WTC11 (cell line): ENCODE data around the gene TRAF2. TPM values are rescaled to one million over a fixed set of nuclear protein-coding genes. Genes with fewer than 3 reads are reported as not detected.
A peak's percentile ranks its signal among the peaks of the same experiment; 100 is the strongest.

Experiments
- ATAC-seq: fragments of 200-7000 bp; cut with Tn5 transposase; 2 replicates; pipeline ENCODE4 v1.10.0; 2021; ENCODE audit warnings: mild to moderate bottlenecking, moderate library complexity
- CTCF ChIA-PET: fragments of 300-600 bp; sonication (Branson Sonifier 250); formaldehyde crosslinking; loops from one replicate; lab custom pipeline; 2021; ENCODE audit warnings: antibody characterized with exemption; lab: Charles Lee
- POLR2A ChIA-PET: fragments of 350-600 bp; sonication (Branson Sonifier 250); formaldehyde crosslinking; loops from one replicate; lab custom pipeline; 2021; ENCODE audit warnings: antibody characterized with exemption; lab: Charles Lee
- DNase-seq: peaks from one replicate; pipeline ENCODE4 v3.0.0; 2021; ENCODE audit warnings: low spot score
- H3K27ac Mint-ChIP-seq: 2 replicates; pipeline ENCODE4 v1.8.0; 2021; ENCODE audit warnings: mixed read lengths
- H3K27me3 Mint-ChIP-seq: 2 replicates; pipeline ENCODE4 v1.8.0; 2021; ENCODE audit warnings: low read depth, mild to moderate bottlenecking, moderate library complexity, mixed read lengths
- H3K36me3 Mint-ChIP-seq: 2 replicates; pipeline ENCODE4 v1.8.0; 2021; ENCODE audit warnings: mixed read lengths
- H3K4me1 Mint-ChIP-seq: 2 replicates; pipeline ENCODE4 v1.8.0; 2022; ENCODE audit warnings: mixed read lengths
- H3K4me3 Mint-ChIP-seq: 2 replicates; pipeline ENCODE4 v1.8.0; 2021; ENCODE audit warnings: mild to moderate bottlenecking, moderate library complexity, mixed read lengths
- H3K9me3 Mint-ChIP-seq: 2 replicates; pipeline ENCODE4 v1.8.0; 2021; ENCODE audit warnings: mixed read lengths
- CREB1 ChIP-seq: sonication (generic); formaldehyde crosslinking; IDR thresholded peaks from 2 replicates; pipeline ENCODE4 v1.8.0; 2023; ENCODE audit warnings: mild to moderate bottlenecking, missing genetic modification reagents
- FOXK1 ChIP-seq: sonication (generic); formaldehyde crosslinking; IDR thresholded peaks from 2 replicates; pipeline ENCODE4 v1.8.0; 2022; ENCODE audit warnings: mild to moderate bottlenecking, moderate library complexity, missing genetic modification reagents
- JUN ChIP-seq: sonication (generic); formaldehyde crosslinking; IDR thresholded peaks from 2 replicates; pipeline ENCODE4 v1.8.0; 2023; ENCODE audit warnings: mild to moderate bottlenecking, missing genetic modification reagents
- MXD4 ChIP-seq: fragments of 250-450 bp; sonication (Bioruptor Pico); IDR thresholded peaks from 2 replicates; pipeline ENCODE4 v1.8.0; 2021; ENCODE audit warnings: mild to moderate bottlenecking, moderate library complexity, borderline replicate concordance
- NR2C2 ChIP-seq: sonication (generic); formaldehyde crosslinking; IDR thresholded peaks from 2 replicates; pipeline ENCODE4 v1.8.0; 2022; ENCODE audit warnings: mild to moderate bottlenecking, missing genetic modification reagents
- RORB ChIP-seq: fragments of 250-450 bp; sonication (Bioruptor Pico); IDR thresholded peaks from 2 replicates; pipeline ENCODE4 v1.9.0; 2021; ENCODE audit warnings: mild to moderate bottlenecking
- SP1 ChIP-seq: sonication (generic); formaldehyde crosslinking; conservative IDR thresholded peaks from 2 replicates; pipeline ENCODE4 v1.8.1; 2022; ENCODE audit warnings: missing genetic modification reagents
- TEAD4 ChIP-seq: sonication (generic); formaldehyde crosslinking; IDR thresholded peaks from 2 replicates; pipeline ENCODE4 v1.8.0; 2022; ENCODE audit warnings: mild to moderate bottlenecking, missing genetic modification reagents
- TP53 ChIP-seq: sonication (generic); formaldehyde crosslinking; IDR thresholded peaks from 2 replicates; pipeline ENCODE4 v1.8.1; 2023; ENCODE audit warnings: mild to moderate bottlenecking, missing genetic modification reagents
- ZNF138 ChIP-seq: sonication (generic); formaldehyde crosslinking; conservative IDR thresholded peaks from 2 replicates; pipeline ENCODE4 v1.8.1; 2022; ENCODE audit warnings: mild to moderate bottlenecking, moderate library complexity, missing genetic modification reagents
- ZNF416 ChIP-seq: fragments of 250-450 bp; sonication (Bioruptor Pico); IDR thresholded peaks from 2 replicates; pipeline ENCODE4 v1.9.0; 2021; ENCODE audit warnings: mild to moderate bottlenecking, inconsistent platforms
- ZNF671 ChIP-seq: fragments of 250-450 bp; sonication (Bioruptor Pico); IDR thresholded peaks from 2 replicates; pipeline ENCODE4 v1.8.0; 2021; ENCODE audit warnings: mild to moderate bottlenecking
- total RNA-seq: library from RNA; stranded (reverse); gene quantifications from 3 replicates; pipeline ENCODE4 v1.2.3, GENCODE V29; 2021
- TF ChIP-seq, protein P1 (sequence below): sonication (generic); formaldehyde crosslinking; IDR thresholded peaks from 2 replicates; pipeline ENCODE4 v1.8.1; 2023; ENCODE audit warnings: mild to moderate bottlenecking, missing genetic modification reagents
- TF ChIP-seq, protein P2 (sequence below): sonication (generic); formaldehyde crosslinking; IDR thresholded peaks from 2 replicates; pipeline ENCODE4 v1.8.1; 2023; ENCODE audit warnings: mild to moderate bottlenecking, missing genetic modification reagents
- TF ChIP-seq, protein P3 (sequence below): fragments of 250-450 bp; sonication (Bioruptor Pico); IDR thresholded peaks from 2 replicates; pipeline ENCODE4 v1.8.0; 2021; ENCODE audit warnings: mild to moderate bottlenecking
- TF ChIP-seq, protein P4 (sequence below): fragments of 250-450 bp; sonication (Bioruptor Pico); IDR thresholded peaks from 2 replicates; pipeline ENCODE4 v1.9.0; 2021; ENCODE audit warnings: mild to moderate bottlenecking
- TF ChIP-seq, protein P5 (sequence below): fragments of 200-600 bp; IDR thresholded peaks from 2 replicates; pipeline ENCODE4 v1.8.0; 2022; ENCODE audit warnings: antibody characterized with exemption

The TRAF2 gene
- total RNA-seq, 1 experiment from 2014 or later: 55.0 TPM

DNA sequence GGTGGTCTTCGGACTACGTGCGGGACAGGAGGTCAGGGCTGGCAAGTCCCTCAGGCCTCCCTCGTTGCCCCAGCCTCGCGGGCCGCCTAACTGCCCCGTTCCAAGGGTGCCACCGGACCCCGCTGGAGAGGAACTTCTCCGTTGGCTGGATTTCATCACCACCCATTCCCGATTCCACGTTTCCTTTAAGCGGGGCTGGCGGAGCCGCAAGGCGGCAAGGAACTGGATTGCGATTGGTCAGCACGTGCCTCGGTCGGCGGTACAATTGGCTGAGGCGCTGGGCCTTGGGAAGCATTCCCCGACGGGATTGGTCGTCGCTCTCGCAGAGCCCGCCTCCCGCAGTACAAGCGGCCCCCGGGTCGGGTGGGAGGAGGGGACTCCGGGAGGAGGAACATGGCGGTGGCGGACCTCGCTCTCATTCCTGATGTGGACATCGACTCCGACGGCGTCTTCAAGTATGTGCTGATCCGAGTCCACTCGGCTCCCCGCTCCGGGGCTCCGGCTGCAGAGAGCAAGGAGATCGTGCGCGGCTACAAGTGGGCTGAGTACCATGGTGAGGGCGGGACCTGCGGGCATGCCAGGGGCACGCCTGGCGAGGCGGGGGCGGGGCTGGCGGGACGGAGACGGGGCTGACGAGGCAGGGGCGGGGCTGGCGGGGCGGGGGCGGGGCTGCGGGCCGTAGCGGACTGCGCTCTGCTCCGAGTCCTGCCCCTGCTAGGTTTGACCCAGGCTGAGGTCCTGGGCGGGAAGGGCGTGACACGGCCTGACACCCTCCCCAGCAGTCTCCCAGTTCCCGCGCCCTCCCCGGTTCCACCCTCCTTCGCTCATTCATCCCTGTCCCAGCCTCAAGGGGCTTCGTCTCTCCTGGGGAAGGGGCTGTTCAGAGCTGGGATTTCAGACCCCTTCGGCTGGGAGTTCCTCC, 37.0 kb upstream of the TRAF2 start, which contains the start of gene PHPT1 (continued):
- peak; percentile 90; the same call in 1 of the 2 replicates for TF ChIP-seq TP53 (CRISPR knock-in tag)
- TF ChIP-seq, protein P1, sequence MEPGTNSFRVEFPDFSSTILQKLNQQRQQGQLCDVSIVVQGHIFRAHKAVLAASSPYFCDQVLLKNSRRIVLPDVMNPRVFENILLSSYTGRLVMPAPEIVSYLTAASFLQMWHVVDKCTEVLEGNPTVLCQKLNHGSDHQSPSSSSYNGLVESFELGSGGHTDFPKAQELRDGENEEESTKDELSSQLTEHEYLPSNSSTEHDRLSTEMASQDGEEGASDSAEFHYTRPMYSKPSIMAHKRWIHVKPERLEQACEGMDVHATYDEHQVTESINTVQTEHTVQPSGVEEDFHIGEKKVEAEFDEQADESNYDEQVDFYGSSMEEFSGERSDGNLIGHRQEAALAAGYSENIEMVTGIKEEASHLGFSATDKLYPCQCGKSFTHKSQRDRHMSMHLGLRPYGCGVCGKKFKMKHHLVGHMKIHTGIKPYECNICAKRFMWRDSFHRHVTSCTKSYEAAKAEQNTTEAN (CRISPR knock-in tag): 0 out of 2 replicates have a peak, but pooled peaks have one; percentile 54

DNA sequence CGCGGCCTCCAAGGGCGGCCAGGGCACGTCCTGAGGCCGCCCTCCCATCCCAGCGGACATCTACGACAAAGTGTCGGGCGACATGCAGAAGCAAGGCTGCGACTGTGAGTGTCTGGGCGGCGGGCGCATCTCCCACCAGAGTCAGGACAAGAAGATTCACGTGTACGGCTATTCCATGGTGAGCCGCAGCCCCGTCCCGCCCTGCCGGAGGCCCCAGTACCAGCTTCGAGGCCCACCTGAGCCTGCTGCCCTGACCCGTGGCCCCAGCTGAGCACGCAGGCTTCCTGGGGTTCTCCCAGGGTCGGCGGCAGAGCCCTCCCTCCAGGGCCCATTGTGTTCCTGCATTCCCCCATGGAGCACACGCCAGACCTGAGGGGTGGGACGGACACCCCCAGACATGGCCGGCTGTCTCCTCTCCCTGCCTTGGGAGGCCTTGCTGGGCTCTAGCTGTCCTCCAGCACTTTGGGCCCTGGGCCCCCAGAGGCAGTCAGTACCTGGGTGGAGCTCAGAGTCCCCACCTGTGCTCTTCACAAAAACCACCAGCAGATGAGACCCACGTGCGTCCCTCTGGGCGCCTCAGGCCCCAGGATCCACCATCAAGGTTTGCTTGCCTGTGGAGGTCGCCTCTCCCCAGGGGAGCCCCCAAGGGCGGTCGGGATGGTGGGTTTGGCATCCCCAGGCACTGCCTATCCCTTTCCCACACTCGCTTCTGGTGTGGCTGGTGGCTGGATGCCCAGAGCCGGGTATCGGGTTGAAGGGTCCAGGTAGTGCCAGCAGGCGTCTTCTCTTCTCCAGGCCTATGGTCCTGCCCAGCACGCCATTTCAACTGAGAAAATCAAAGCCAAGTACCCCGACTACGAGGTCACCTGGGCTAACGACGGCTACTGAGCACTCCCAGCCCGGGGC, 36.1 kb upstream of the TRAF2 start:
- ATAC-seq: no peak
- no peak for TF ChIP-seq SP1 (CRISPR knock-in tag)
- no peak for TF ChIP-seq FOXK1 (CRISPR knock-in tag)
- TF ChIP-seq, protein P2, sequence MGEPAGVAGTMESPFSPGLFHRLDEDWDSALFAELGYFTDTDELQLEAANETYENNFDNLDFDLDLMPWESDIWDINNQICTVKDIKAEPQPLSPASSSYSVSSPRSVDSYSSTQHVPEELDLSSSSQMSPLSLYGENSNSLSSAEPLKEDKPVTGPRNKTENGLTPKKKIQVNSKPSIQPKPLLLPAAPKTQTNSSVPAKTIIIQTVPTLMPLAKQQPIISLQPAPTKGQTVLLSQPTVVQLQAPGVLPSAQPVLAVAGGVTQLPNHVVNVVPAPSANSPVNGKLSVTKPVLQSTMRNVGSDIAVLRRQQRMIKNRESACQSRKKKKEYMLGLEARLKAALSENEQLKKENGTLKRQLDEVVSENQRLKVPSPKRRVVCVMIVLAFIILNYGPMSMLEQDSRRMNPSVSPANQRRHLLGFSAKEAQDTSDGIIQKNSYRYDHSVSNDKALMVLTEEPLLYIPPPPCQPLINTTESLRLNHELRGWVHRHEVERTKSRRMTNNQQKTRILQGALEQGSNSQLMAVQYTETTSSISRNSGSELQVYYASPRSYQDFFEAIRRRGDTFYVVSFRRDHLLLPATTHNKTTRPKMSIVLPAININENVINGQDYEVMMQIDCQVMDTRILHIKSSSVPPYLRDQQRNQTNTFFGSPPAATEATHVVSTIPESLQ (CRISPR knock-in tag): no peak
- no peak for TF ChIP-seq CREB1 (CRISPR knock-in tag)
- TF ChIP-seq, protein P1 (CRISPR knock-in tag): no peak
- TF ChIP-seq, all 79 proteins: peak for 0
- no peak for DNase-seq
- H3K9me3 Mint-ChIP-seq: no peaks in the 10 kb centered on the region
- H3K4me3 Mint-ChIP-seq: peak overlapping the region; percentile 94
- ChIA-PET CTCF (interaction anchor here (1.0 to 1.2 kb wide), 2 partner anchors 134 to 185 kb away, joined by 3 to 4 read pairs; no protein-coding TSS in a partner anchor), POLR2A (no interaction called here)
- peaks cover 4% of the 10 kb centered on the region for H3K4me1 Mint-ChIP-seq
- H3K27ac Mint-ChIP-seq: peak overlapping the region; percentile 74; the same call in 1 of the 2 replicates
- peaks cover 2% of the 10 kb centered on the region; the same call in 1 of the 2 replicates for H3K36me3 Mint-ChIP-seq
- H3K27me3 Mint-ChIP-seq: peaks cover 3% of the 10 kb centered on the region

DNA sequence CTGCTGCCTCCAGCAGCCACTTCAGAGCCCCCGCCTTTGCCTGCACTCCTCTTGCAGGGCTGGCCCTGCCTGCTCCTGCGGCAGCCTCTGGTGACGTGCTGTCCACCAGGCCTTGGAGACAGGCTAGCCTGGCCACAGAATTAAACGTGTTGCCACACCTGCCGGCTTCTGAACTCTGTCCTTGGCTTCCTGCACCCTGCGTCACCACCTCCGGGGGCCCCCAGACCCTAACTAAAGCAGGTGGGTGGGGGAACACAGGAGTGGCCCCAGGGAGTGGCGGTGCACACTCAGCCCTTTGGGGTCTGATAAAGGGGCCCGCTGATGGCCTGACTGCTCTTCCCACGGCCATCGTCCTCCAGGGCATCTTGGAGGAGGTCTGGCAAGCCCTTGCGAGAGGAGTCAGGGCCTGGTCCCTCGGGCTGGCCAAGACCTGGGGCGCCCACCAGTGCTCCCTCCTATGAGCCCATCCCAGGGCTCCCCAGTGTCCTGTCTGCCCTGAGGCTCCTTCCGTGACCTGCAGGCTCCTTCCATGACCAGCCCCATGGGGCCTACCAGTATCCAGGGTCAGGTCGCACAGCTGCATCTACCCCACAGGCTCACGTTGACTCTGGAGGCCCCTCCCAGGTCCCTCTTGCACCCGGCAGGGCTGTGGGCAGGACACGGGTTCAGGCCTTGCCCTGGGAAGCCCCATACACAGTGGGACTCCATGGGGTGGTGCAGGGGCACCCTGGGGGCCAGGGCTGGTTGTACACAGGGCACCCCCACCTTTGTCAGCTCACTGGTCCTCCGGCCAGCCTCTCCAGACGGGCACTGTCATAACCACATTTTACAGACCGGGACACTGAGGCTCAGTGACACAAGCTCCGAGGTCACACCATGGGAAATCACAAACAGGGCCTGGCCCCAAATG, 35.2 kb upstream of the TRAF2 start:
- Mint-ChIP-seq H3K36me3 (peaks cover 2% of the 10 kb centered on the region; the same call in 1 of the 2 replicates), H3K4me1 (peaks cover 4% of the 10 kb centered on the region), H3K27ac (no peak overlapping the region), H3K9me3 (no peaks in the 10 kb centered on the region), H3K27me3 (peaks cover 3% of the 10 kb centered on the region), H3K4me3 (no peak overlapping the region; the same call in 1 of the 2 replicates)
- ChIA-PET CTCF (interaction anchor here (1.2 kb wide), 1 partner anchor 184 kb away, joined by 3 read pairs; no protein-coding TSS in a partner anchor), POLR2A (interaction anchor here (0.8 to 1.0 kb wide), 2 partner anchors 9 to 11 kb away, joined by 3 read pairs; no protein-coding TSS in a partner anchor)
- ATAC-seq: no peak
- no peak for DNase-seq
- TF ChIP-seq, protein P3, sequence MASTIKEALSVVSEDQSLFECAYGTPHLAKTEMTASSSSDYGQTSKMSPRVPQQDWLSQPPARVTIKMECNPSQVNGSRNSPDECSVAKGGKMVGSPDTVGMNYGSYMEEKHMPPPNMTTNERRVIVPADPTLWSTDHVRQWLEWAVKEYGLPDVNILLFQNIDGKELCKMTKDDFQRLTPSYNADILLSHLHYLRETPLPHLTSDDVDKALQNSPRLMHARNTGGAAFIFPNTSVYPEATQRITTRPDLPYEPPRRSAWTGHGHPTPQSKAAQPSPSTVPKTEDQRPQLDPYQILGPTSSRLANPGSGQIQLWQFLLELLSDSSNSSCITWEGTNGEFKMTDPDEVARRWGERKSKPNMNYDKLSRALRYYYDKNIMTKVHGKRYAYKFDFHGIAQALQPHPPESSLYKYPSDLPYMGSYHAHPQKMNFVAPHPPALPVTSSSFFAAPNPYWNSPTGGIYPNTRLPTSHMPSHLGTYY (CRISPR knock-in tag): no peak
- TF ChIP-seq, protein P4, sequence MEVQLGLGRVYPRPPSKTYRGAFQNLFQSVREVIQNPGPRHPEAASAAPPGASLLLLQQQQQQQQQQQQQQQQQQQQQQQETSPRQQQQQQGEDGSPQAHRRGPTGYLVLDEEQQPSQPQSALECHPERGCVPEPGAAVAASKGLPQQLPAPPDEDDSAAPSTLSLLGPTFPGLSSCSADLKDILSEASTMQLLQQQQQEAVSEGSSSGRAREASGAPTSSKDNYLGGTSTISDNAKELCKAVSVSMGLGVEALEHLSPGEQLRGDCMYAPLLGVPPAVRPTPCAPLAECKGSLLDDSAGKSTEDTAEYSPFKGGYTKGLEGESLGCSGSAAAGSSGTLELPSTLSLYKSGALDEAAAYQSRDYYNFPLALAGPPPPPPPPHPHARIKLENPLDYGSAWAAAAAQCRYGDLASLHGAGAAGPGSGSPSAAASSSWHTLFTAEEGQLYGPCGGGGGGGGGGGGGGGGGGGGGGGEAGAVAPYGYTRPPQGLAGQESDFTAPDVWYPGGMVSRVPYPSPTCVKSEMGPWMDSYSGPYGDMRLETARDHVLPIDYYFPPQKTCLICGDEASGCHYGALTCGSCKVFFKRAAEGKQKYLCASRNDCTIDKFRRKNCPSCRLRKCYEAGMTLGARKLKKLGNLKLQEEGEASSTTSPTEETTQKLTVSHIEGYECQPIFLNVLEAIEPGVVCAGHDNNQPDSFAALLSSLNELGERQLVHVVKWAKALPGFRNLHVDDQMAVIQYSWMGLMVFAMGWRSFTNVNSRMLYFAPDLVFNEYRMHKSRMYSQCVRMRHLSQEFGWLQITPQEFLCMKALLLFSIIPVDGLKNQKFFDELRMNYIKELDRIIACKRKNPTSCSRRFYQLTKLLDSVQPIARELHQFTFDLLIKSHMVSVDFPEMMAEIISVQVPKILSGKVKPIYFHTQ: no peak
- TF ChIP-seq ZNF416 (CRISPR knock-in tag) (no peak), MXD4 (CRISPR knock-in tag) (no peak), JUN (CRISPR knock-in tag) (no peak), RORB (CRISPR knock-in tag) (no peak), ZNF671 (CRISPR knock-in tag) (no peak), ZNF138 (CRISPR knock-in tag) (no peak), TEAD4 (CRISPR knock-in tag) (no peak), NR2C2 (CRISPR knock-in tag) (no peak)
- TF ChIP-seq, protein P5, sequence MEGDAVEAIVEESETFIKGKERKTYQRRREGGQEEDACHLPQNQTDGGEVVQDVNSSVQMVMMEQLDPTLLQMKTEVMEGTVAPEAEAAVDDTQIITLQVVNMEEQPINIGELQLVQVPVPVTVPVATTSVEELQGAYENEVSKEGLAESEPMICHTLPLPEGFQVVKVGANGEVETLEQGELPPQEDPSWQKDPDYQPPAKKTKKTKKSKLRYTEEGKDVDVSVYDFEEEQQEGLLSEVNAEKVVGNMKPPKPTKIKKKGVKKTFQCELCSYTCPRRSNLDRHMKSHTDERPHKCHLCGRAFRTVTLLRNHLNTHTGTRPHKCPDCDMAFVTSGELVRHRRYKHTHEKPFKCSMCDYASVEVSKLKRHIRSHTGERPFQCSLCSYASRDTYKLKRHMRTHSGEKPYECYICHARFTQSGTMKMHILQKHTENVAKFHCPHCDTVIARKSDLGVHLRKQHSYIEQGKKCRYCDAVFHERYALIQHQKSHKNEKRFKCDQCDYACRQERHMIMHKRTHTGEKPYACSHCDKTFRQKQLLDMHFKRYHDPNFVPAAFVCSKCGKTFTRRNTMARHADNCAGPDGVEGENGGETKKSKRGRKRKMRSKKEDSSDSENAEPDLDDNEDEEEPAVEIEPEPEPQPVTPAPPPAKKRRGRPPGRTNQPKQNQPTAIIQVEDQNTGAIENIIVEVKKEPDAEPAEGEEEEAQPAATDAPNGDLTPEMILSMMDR: no peak
